DMS53 treated with DMSO at 0.1 percent for 48 hours (cell line): Measurements from ENCODE around the gene DNMT3B.
A peak's percentile ranks its signal among the peaks of the same experiment; 100 is the strongest.
"Not testable (repeated sequence)": the region's sequence is repeated elsewhere in the genome, so short reads cannot be mapped to it uniquely, and the experiment has no call there.

Experiments
- DNase-seq: peaks from one replicate; lab custom pipeline; 2025; ENCODE audit not compliant: unreplicated experiment; lab: John Stamatoyannopoulos, UW

DNMT3B gene

DNA sequence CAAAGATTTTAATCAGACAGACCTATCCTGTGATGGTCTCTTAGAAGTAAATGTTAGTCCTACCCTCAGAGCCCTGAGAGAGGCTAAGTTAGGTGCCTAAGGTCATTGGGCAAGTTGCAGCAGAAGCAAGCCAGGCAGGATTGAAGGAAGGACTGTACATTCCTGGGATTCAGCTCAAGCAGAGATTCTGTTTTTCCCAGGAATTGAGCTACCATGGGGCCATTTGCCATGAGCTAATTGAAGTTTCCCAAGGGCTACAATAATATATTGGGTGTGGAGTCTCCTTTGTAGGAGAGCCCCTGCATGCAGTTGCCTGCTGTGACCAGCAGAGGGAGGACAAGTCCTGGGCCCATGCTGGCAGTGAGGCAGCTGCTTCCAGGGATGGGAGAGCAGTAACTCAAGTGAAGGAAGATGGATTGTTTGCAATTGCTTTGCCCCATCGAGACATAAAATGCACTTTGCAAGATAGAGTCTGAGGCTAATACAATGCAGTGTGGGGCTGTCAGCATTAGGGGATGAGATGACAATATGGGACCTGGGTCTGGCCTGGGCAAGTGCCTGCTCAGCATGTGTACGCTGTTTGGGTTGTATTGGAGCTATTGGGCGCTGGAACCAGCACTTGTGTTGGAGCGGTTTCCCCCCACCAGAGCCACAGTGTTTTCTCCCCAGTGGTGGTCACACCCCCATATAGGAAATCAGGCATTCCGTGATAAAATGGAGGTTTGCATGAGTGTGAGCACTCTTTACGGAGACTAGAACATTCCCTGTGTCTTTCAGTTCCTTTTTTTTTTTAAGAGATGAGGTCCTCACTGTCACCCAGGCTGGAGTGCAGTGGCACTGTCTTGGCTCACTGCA is 27.9 kb downstream of the DNMT3B start:
- peak; percentile 44 for DNase-seq

- no peak for DNase-seq
These were observed 28.5 kb downstream of the DNMT3B start for GRCh38 chr20:32790751-32791057.

DNA sequence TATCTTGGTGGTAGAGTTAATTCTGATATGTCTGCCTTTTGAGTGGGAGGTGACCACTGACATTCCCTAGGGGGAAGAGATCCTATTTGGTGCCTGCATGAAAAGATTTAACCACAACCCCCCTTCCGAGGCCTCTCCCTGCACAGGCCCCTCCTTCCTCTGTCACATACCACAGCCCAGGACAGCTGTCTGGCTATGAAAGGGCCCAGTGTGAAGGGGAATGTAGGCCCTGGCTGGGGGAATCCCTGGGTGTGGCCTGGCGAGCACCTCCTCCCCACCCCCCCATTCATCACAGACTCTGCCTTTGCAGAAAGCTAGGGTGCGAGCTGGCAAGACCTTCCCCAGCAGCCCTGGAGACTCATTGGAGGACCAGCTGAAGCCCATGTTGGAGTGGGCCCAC is 30.1 kb downstream of the DNMT3B start:
- no peak for DNase-seq

GRCh38 chr20:32792731-32793458 is 30.7 kb downstream of the DNMT3B start:
- DNase-seq, result no peak

- no peak for DNase-seq
These were observed 34.3 kb downstream of the DNMT3B start for GRCh38 chr20:32796383-32796948.

DNA sequence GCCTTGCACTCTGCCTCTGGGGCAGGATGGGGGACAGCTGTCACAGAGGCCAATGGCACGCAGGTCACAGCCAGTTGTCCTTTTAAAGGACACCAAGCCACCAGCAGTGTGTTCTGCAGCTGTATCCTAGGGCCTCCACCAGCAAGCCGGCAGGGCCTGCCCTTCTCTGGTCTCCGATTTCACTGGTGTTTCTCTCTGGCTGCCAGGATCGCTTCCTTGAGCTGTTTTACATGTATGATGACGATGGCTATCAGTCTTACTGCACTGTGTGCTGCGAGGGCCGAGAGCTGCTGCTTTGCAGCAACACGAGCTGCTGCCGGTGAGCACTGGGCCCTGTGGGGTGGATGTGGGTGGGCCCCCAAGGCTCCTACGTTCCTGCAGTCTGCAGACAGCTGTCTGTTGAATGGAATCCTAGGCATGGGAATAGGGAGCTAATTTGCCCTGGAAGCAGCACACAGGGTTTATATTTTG is 34.8 kb downstream of the DNMT3B start:
- DNase-seq, result no peak

GRCh38 chr20:32797571-32797970 is 35.4 kb downstream of the DNMT3B start:
- DNase-seq, result not testable (repeated sequence)

GRCh38 chr20:32798046-32798981 is 36.1 kb downstream of the DNMT3B start:
- DNase-seq, result no peak

DNA sequence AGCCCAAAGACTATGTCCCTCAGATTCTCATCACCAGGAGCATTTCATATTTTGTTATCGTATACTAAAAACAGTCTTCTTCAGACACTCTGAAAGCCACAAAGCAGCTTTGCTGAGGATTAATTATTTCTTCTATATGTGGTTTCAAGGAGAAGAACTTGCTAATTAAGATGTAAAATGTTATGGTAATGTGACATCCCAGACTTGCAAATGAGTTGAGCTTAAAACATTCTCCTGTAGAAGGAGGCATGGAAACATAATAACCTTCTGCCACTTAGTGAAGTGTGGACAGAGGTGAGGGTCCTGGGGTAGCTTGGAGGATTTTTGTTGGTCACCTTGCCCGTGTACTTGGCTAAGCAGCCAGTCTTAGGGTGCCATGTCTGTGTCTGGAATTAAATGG is 40.9 kb downstream of the DNMT3B start:
- no peak for DNase-seq

DNA sequence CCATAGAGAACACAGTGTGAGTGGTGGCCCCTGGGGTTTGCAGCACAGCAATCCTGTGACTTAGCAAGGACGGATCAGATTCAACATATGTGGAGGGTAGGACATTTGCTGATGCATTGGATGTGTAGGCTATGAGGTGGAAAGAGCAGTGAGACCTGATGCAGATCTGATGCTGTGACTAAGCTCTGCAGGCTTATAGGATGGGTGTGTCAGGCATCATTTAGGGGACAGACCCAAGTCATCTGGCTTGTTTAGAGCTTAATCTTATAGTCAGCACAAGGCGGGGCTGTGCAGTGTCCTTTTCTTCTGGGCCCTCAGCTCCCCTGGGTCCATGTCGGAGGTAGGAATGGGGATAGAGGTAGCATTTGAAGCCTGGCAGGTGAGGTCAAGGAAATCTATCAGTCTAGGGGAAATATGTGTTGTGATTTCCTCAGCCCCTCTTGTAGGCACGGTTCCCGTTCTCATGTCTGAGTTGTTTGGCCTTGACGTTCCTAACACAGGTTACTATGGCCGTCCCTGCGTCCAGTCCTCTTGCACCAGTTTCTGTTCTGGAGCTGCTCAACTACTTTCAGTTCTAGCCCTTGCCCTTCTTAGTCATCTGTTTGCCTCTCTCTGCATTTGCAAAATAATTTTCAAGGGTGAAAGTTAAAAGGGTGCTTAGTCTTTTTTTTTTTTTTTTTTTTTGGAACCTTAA is 42.0 kb downstream of the DNMT3B start:
- no peak for DNase-seq

GRCh38 chr20:32804817-32805216 is 42.6 kb downstream of the DNMT3B start:
- DNase-seq, result no peak

DNA sequence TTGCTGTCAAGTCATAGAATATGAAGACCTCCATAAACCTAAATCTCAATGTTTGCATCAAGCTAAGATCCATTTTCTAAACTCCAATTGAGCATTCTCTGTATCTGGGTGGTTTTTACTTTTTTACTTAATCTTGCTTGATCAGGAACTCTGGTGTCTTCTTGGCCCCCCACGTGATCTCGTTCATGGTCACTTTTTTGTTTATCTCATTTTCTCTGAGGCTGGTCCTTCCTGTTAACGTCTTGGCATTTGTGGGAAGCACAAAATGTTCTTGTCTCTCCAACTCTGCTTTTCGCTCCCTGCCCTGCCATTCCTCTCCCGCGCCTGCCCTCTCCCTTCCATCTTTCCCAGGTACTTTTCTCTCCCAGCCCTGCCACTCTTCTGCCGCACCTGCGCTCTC is 43.5 kb downstream of the DNMT3B start:
- no peak for DNase-seq

DNA sequence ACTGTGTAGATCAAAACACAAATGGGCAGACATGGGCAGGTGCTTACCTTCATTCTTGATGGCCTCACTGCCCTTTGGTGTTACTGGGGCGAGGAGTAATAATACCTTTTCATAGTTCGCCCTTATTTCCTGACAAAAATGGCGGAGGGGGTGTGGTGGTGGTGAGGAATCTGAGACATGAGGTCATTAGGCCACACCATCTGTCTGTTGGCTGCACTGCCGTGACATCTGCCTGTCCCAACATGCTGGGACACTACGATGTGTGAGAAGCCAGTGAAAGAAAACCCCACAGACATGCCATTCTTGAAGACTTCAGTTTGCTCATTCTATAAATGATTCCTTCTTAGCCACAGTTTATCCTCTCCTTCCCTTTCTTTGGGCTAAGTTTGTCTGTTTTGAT is 44.2 kb downstream of the DNMT3B start:
- no peak for DNase-seq

- no peak for DNase-seq
These were observed 45.5 kb downstream of the DNMT3B start for GRCh38 chr20:32807706-32808105.

GRCh38 chr20:32808438-32808837 is 46.3 kb downstream of the DNMT3B start:
- DNase-seq, result no peak

DNA sequence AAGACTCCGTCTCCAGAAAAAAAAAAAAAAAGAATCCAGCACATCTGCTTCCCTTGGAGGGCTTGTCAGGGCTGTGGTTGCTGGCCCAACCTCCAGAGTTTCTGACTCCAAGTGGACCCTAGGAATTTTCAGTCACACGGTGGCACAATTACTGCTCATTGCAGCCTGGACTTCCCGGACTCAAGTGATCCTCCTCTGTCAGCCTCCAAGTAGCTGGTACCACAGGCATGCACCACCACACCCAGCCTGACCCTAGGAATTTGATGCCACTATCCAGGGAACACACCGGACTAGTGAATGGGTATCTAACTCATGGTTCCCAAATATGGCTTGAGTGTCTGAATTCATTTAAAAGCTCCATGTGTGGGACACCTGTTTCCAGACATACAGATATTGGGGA is 47.7 kb downstream of the DNMT3B start:
- no peak for DNase-seq

- DNase-seq, result no peak
These were observed 48.8 kb downstream of the DNMT3B start for GRCh38 chr20:32810941-32811340.

GRCh38 chr20:32811886-32812285 is 49.7 kb downstream of the DNMT3B start:
- no peak for DNase-seq

DNA sequence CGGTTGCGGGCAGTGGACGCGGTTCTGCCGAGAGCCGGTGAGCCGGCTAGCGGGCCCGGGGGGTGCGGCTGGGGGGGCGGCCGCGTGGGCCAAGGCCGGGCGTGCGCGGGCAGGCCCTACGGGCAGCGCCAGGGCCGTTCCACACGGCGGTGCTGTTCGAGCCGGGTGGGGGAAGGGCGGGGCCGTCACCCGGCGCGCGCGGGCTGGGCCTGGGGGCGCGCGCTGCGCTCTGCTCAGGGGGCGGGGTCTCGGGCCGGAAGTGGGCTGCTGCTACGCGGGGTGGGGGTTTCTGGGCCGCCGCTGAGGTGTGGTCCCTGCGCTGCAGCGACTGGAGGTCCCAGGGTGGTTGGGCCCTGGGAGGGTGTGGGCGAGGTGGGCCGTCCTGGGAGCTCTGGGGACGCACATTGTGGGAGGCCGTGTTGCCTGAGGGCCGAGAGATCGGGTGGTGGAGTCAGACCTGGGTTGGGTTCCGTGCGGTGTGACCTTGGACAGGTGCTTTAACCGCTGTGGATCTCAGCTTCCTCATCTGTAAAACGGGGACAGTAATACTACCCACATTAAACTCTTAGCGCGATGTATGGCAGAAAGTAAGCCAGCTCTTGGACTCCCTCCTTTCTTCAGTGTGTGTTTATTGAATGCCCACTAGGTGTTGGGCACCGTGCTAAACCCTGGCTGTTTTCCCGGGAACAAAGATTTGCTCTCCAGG is 58.0 kb downstream of the DNMT3B start:
- DNase-seq, result no peak
